VCaP (cell line): ENCODE results near the gene MED12L.

Source experiments
- H3K27ac ChIP-seq: fragments of 450-650 bp; 2 replicates; pipeline ENCODE4 v1.5.1; 2017
- CTCF ChIP-seq: fragments of 450-650 bp; conservative IDR thresholded peaks from 2 replicates; pipeline ENCODE4 v1.5.1; 2017; ENCODE audit warnings: mild to moderate bottlenecking, moderate library complexity

The MED12L gene

GRCh38 chr3:151085227-151085888 is at the start of gene MED12L:
Gene MED12L, plus strand, starts transcription at chr3:151085664. Its CDS starts 1,263 bp downstream, at chr3:151086927.
- TF ChIP-seq CTCF: peak; percentile 25; the same call in 1 of the 2 replicates
- H3K27ac ChIP-seq: peak within 1 kb of the TSS; percentile 63; the same call in 1 of the 2 replicates

GRCh38 chr3:151037746-151038477 is 47.6 kb upstream of the MED12L start:
- no peak overlapping the region for H3K27ac ChIP-seq
- TF ChIP-seq CTCF: no peak

GRCh38 chr3:151044706-151045105 is 40.8 kb upstream of the MED12L start:
- H3K27ac ChIP-seq: no peak overlapping the region
- no peak for TF ChIP-seq CTCF

GRCh38 chr3:151047636-151048035 is 37.8 kb upstream of the MED12L start:
- no peak for TF ChIP-seq CTCF
- no peak overlapping the region for H3K27ac ChIP-seq

- H3K27ac ChIP-seq: no peak overlapping the region
- TF ChIP-seq CTCF: no peak
Observed at GRCh38 chr3:151051533-151051932, 33.9 kb upstream of the MED12L start.

- H3K27ac ChIP-seq: no peak overlapping the region
- no peak for TF ChIP-seq CTCF
Observed at GRCh38 chr3:151052346-151052745, 33.1 kb upstream of the MED12L start.

GRCh38 chr3:151052756-151053155 is 32.7 kb upstream of the MED12L start:
- TF ChIP-seq CTCF: no peak
- no peak overlapping the region for H3K27ac ChIP-seq
